ENCODE data around the gene SMIM41.

SMIM41 gene

DNA sequence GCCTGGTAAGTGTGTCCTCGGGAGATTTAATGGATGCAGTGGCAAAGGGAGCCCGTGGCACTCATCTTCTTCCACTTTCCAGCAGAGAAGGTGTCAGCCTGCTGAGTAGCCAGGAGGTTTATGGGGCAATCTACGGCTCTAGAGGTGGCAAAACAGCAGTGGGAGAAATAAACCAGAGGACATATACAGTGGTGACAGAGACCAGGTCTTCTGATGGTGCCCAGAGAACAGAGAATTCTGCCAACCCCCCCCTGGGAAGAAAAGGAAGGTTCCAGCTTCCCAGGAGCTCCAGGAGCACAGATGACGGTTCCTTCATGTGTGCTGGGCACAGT, 43.0 kb downstream of the SMIM41 start:
- no peak for DNase-seq (ENCODE audit: low spot score)

DNA sequence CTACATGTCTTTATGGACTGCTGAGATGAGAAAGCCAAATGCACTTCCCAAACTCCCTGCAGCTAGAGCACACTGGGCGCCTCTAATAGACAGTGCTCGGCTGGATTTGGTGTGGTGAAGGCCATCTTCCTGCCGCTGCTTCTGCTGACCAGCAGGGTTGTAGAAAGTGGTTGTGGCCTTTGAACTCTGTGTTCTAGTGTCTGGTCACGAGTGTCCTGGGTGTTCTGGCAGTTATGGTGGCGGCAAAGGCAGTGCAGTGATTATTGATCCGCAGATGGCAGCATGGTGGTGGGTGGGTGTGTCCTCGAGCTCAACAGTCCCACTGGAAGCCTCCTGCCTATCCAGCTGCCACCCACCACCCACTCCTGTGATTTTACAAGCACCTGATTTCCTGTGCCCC, 43.4 kb downstream of the SMIM41 start:
- DNase-seq (ENCODE audit: low spot score): no peak

- DNase-seq (ENCODE audit: low spot score): no peak
Measured at GRCh38 chr12:52123487-52124186, 44.1 kb downstream of the SMIM41 start.

DNA sequence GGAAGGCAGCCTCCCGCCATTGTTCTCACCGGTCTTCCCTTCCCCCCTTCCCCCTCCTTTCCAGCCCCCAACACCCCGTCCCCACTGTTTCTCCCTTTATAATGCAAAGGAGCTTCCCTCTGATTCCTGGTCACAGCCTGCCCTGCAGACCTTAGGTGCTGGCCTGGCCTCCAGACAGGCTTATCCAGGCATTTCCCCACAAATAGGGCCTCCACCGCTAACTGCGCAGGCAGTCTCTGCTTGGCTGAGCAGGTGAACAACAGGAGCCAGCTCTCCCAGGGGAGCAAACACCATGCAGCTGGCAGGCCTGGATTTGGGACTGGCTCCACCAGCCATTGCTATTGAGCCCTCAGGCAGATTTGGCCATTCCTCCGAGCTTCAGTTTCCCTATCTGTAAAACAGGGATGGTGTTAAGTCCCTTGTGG, 46.0 kb downstream of the SMIM41 start:
- DNase-seq (ENCODE audit: low spot score): no peak

DNA sequence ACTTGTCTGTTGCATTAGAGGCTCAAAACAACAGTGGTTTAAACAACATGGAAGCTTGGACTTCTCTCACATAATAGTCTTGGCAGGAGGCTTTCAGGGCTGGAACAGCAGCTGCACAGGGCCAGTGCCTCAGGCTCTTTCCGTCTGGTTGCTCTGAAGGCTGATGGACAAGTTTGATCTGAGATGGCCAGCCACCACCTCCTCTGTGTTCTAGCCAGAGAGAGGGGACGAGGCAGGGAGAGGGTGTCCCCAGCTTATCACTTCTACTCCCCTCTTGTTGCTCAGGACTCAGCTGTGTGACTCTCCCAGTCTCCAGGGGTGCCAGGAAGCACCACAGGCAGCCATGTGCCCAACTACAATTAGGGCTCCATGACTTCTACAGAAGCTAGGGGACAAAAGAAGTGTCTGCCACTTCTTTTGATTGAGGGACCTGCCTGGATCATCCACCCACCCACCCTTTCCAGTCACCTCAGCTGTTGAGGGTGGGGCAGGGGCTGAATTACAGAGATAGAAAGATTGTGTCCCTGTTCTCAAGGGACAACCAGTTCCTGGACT, 46.6 kb downstream of the SMIM41 start:
- no peak for DNase-seq (ENCODE audit: low spot score)

- no peak for DNase-seq (ENCODE audit: low spot score)
Measured at GRCh38 chr12:52126605-52127578, 47.4 kb downstream of the SMIM41 start.

DNA sequence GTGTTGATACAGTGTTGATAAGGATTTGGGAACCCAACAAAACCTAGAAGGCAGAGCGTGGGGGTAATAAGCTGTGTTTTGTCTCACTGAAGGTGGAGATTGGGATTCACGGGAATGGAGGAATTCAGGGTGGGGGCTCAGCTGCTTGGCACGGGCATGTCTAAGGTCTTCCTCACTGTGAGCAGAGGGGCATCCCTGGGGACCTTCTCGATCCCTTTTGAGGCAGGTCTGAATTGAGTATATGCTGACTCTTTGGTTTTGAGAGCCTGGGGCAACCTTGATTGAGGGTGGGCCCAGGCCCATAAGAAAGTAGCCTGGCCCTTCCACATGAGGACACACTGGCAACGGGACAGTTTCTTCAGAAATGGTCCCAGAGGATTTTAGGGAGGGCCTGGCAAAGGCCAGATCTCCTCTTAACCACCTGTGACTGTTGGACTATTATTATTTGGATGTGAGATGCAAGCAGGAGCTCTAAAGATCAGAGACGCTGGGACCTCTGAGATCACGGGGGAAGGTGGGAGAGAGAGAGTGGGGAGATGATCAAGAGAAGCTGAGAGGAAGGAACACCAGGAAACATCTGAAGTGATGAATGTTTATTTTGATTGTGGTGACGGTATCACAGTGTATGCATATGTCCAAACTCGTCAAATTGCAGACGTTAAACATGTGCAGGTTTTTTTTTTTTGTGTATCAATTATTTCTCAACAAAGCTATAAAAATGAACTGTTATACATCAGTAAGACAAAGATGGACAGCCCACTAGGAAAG, 48.4 kb downstream of the SMIM41 start:
- no peak for DNase-seq (ENCODE audit: low spot score)

GRCh38 chr12:52130711-52131110, 51.2 kb downstream of the SMIM41 start:
- DNase-seq (ENCODE audit: low spot score): no peak

GRCh38 chr12:52132754-52133161, 53.3 kb downstream of the SMIM41 start:
- no peak for DNase-seq (ENCODE audit: low spot score)

GRCh38 chr12:52137746-52138145, 58.2 kb downstream of the SMIM41 start:
- DNase-seq (ENCODE audit: low spot score): no peak

GRCh38 chr12:52139147-52139546, 59.6 kb downstream of the SMIM41 start:
- DNase-seq (ENCODE audit: low spot score): no peak

DNA sequence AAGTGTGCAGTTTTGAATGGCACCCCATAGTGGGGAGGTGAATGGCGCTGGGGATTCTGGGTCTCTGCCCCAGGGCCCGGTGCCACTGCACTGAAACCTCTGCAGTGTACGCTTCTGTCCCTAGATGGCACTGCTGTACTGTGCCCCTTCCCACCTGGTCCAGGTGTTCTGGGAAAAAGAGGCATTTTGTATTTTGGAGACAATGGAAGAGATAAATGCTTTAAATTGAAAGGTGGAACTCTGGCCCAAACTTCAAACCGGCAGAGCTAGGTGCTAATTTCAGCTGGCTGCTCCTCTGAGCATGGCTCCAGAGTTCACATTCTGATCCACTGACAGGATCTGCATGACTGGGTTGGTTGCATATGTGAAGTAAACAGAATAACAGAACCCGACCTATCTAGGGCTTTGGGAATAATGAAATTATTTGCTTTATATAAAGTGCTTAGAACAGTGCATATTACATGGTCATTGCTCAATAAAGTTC, 60.1 kb downstream of the SMIM41 start:
- DNase-seq (ENCODE audit: low spot score): peak; percentile 32

DNA sequence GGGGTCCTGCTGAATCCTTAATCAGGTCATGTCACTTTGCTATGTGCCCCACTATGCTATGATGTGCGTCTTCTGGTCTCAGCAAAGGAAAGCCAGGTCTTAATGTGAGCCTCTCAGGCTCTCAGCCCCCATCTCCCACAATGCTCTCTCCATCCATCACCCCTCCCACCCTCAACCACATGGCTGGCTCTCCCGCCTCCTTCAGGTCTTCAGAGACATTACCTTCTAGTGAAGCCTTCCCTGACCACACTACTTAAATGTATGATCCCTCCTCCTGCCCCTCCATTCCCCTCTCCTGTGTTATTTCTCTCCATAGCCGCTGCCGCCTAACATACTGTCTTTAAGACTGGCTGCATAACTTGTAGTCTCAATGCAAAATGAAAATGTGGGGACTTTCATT, 61.8 kb downstream of the SMIM41 start:
- no peak for DNase-seq (ENCODE audit: low spot score)

- no peak for DNase-seq (ENCODE audit: low spot score)
Measured at GRCh38 chr12:52141875-52142274, 62.4 kb downstream of the SMIM41 start.

- DNase-seq (ENCODE audit: low spot score): no peak
Measured at GRCh38 chr12:52142431-52142830, 62.9 kb downstream of the SMIM41 start.

- DNase-seq (ENCODE audit: low spot score): no peak
Measured at GRCh38 chr12:52144512-52145227, 65.2 kb downstream of the SMIM41 start.

GRCh38 chr12:52145228-52146088, 66.0 kb downstream of the SMIM41 start:
- DNase-seq (ENCODE audit: low spot score): no peak

- no peak for DNase-seq (ENCODE audit: low spot score)
Measured at GRCh38 chr12:52146089-52146821, 66.8 kb downstream of the SMIM41 start.

- DNase-seq (ENCODE audit: low spot score): no peak
Measured at GRCh38 chr12:52146822-52147366, 67.4 kb downstream of the SMIM41 start.
